OCI-LY3 (cell line): ENCODE data around the gene ZNF672.

ENCODE experiments used
- CTCF ChIP-seq: fragments of 200-600, 300-600 bp; sonication (generic); IDR thresholded peaks from 2 replicates; pipeline ENCODE4 v1.5.1; 2014; ENCODE audit warnings: antibody characterized with exemption, low read length, low read depth
- EZH2phosphoT487 ChIP-seq: fragments of 200-600 bp; shearing (Covaris generic); IDR thresholded peaks from 2 replicates; pipeline ENCODE4 v1.6.1; 2018; ENCODE audit warnings: antibody characterized with exemption, mixed run types, low read depth

GRCh38 chr1:248847956-248848561 is 10.0 kb downstream of the ZNF672 start:
- no peak for TF ChIP-seq CTCF
- TF ChIP-seq EZH2phosphoT487: no peak
